Ishikawa (cell line): ENCODE results near the gene HIF1A.

Source experiments
- CREB1 ChIP-seq: IDR thresholded peaks from 2 replicates; pipeline ENCODE4 v1.6.1; 2012; ENCODE audit warnings: low read depth
- EP300 ChIP-seq: IDR thresholded peaks from 2 replicates; pipeline ENCODE4 v1.6.1; 2012; ENCODE audit warnings: borderline replicate concordance
- FOXM1 ChIP-seq: IDR thresholded peaks from 2 replicates; pipeline ENCODE4 v1.6.1; 2012; ENCODE audit warnings: low read depth, borderline replicate concordance
- RAD21 ChIP-seq: IDR thresholded peaks from 2 replicates; pipeline ENCODE4 v1.6.1; 2012; ENCODE audit warnings: low read depth
- REST ChIP-seq: IDR thresholded peaks from 2 replicates; pipeline ENCODE4 v1.6.1; 2012; ENCODE audit warnings: low read depth, mild to moderate bottlenecking
- TAF1 ChIP-seq: IDR thresholded peaks from 2 replicates; pipeline ENCODE4 v1.6.1; 2012; ENCODE audit warnings: low read depth, mild to moderate bottlenecking

DNA sequence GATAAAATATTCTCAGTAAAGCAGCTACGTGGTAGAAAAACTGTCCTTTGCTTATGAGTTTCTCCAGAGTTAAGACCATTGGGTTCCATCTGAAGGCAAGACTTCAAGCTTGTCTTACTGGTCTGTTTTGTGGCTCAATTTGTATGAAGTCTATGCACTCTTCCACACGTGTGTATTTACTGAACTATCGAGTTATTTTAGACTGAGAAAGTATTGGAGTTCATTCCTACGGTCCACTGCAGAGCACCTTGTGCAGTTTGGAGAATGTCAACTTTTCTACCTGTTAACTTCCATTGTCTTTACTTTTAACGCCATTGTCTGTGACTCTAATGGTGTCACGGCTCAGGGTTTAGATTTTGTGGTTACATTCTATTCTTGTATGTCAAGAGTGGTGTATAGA lies 3.7 kb downstream of the HIF1A start:
- TF ChIP-seq REST (no peak), FOXM1 (no peak), TAF1 (no peak), EP300 (no peak), RAD21 (no peak), CREB1 (no peak)
